Measurements from ENCODE around the gene ABO. TPM values are rescaled to one million over a fixed set of nuclear protein-coding genes. Genes with fewer than 3 reads are reported as not detected.
"Not testable (repeated sequence)": the region's sequence is repeated elsewhere in the genome, so short reads cannot be mapped to it uniquely, and the experiment has no call there.

ABO gene
- total and polyA plus RNA-seq, 4 donors: 0.08 to 0.75 (median 0.10) TPM; not detected in 1

GRCh38 chr9:133234577-133235322 lies 40.3 kb downstream of the ABO start:
- H3K9me3 ChIP-seq (ENCODE audit: control insufficient read depth in 4 of 4, low read length in 3 of 4): no peaks in the 10 kb centered on the region
- no peak for DNase-seq (ENCODE audit: low spot score)
- no peaks in the 10 kb centered on the region for H3K36me3 ChIP-seq (ENCODE audit: control insufficient read depth in 4 of 4, insufficient read depth in 3 of 4, low read depth in 1 of 4, low read length in 3 of 4)
- no peak for TF ChIP-seq RAD21 (IDR thresholded peaks at IDR 0.05)
- H3K4me1 ChIP-seq (ENCODE audit: control insufficient read depth in 4 of 4, insufficient read depth in 4 of 4, low read length in 3 of 4): peaks cover 0 to 12% (median 7%) of the 10 kb centered on the region in 4 donors
- H3K4me3 ChIP-seq (ENCODE audit: low read depth in 1 of 3, low read length in 3 of 3): no peak overlapping the region
- no peak overlapping the region for H3K9ac ChIP-seq (ENCODE audit: low read depth in 1 of 2, low read length in 2 of 2)
- H3K27me3 ChIP-seq (ENCODE audit: control insufficient read depth in 4 of 4, insufficient read depth in 4 of 4, low read length in 3 of 4): no peaks in the 10 kb centered on the region
- no peak overlapping the region for H3K27ac ChIP-seq (ENCODE audit: low read depth in 1 of 2, low read length in 2 of 2)
- 94% methylated on average over 31 of the region's 31 CpGs for WGBS

GRCh38 chr9:133233681-133234432 lies 41.1 kb downstream of the ABO start:
- H3K27ac ChIP-seq (ENCODE audit: low read depth in 1 of 2, low read length in 2 of 2): no peak overlapping the region

DNA sequence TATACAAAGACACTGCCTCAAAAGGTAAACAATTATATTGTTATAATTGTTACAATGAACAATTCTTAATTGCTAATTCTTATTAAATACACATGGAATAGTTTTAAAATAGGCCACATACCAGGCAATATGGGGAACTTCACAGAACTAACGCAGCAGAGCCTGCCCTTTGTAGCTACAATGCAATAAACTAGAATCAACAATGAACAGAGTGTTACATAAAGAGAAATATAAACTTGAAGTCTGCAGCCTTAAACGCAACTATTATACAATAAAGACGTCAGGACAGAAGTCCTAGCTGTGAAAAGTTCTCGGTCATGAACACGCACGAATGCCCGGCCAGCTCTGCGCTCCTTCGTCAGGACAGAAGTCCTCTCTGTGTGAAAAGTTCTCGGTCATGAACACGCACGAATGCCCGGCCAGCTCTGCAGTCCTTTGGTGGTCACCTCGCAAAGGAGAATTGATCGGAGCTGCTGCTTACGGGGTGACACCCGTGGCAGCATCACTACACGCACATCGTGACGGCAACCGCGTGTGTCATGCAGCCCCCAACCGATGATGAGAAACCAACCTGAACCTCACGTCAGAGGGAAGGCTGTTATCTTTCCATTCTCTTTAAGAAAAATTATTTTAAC lies 43.0 kb downstream of the ABO start:
- not testable (repeated sequence) for H3K9me3 ChIP-seq (ENCODE audit: control insufficient read depth in 4 of 4, low read length in 3 of 4); H3K9ac ChIP-seq (ENCODE audit: low read depth in 1 of 2, low read length in 2 of 2); H3K36me3 ChIP-seq (ENCODE audit: control insufficient read depth in 4 of 4, insufficient read depth in 3 of 4, low read depth in 1 of 4, low read length in 3 of 4); H3K27me3 ChIP-seq (ENCODE audit: control insufficient read depth in 4 of 4, insufficient read depth in 4 of 4, low read length in 3 of 4); H3K27ac ChIP-seq (ENCODE audit: low read depth in 1 of 2, low read length in 2 of 2); DNase-seq (ENCODE audit: low spot score); H3K4me3 ChIP-seq (ENCODE audit: low read depth in 1 of 3, low read length in 3 of 3); H3K4me1 ChIP-seq (ENCODE audit: control insufficient read depth in 4 of 4, insufficient read depth in 4 of 4, low read length in 3 of 4)
- WGBS: 84% methylated on average over 24 of the region's 24 CpGs

More at GRCh38 chr9:133233681-133234432, 41.1 kb downstream of the ABO start:
- WGBS: 80% methylated on average over 32 of the region's 32 CpGs
- DNase-seq (ENCODE audit: low spot score): no peak
- Histone ChIP-seq H3K36me3 (ENCODE audit: control insufficient read depth in 4 of 4, insufficient read depth in 3 of 4, low read depth in 1 of 4, low read length in 3 of 4) (no peaks in the 10 kb centered on the region), H3K9me3 (ENCODE audit: control insufficient read depth in 4 of 4, low read length in 3 of 4) (no peaks in the 10 kb centered on the region), H3K27me3 (ENCODE audit: control insufficient read depth in 4 of 4, insufficient read depth in 4 of 4, low read length in 3 of 4) (no peaks in the 10 kb centered on the region), H3K4me1 (ENCODE audit: control insufficient read depth in 4 of 4, insufficient read depth in 4 of 4, low read length in 3 of 4) (peaks cover 0 to 8% (median 5%) of the 10 kb centered on the region in 4 donors), H3K4me3 (ENCODE audit: low read depth in 1 of 3, low read length in 3 of 3) (no peak overlapping the region), H3K9ac (ENCODE audit: low read depth in 1 of 2, low read length in 2 of 2) (no peak overlapping the region)
- TF ChIP-seq ZBTB33 (IDR thresholded peaks at IDR 0.05) (no peak), YY1 (IDR thresholded peaks at IDR 0.05) (no peak), MAX (IDR thresholded peaks at IDR 0.05) (no peak), FOXA2 (IDR thresholded peaks at IDR 0.05) (no peak), FOXA1 (IDR thresholded peaks at IDR 0.05) (no peak), RAD21 (IDR thresholded peaks at IDR 0.05) (no peak), HNF4G (IDR thresholded peaks at IDR 0.05) (no peak), GABPA (IDR thresholded peaks at IDR 0.05 in 1 of 2, conservative IDR thresholded peaks at IDR 0.05 in 1 of 2) (no peak), EGR1 (IDR thresholded peaks at IDR 0.05; ENCODE audit: low read depth in 2 of 2) (no peak), JUND (IDR thresholded peaks at IDR 0.05) (no peak), RXRA (IDR thresholded peaks at IDR 0.05) (no peak), TAF1 (conservative IDR thresholded peaks at IDR 0.05) (no peak)
- TF ChIP-seq, protein P1, sequence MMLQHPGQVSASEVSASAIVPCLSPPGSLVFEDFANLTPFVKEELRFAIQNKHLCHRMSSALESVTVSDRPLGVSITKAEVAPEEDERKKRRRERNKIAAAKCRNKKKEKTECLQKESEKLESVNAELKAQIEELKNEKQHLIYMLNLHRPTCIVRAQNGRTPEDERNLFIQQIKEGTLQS (IDR thresholded peaks at IDR 0.05): no peak
- TF ChIP-seq, protein P2, sequence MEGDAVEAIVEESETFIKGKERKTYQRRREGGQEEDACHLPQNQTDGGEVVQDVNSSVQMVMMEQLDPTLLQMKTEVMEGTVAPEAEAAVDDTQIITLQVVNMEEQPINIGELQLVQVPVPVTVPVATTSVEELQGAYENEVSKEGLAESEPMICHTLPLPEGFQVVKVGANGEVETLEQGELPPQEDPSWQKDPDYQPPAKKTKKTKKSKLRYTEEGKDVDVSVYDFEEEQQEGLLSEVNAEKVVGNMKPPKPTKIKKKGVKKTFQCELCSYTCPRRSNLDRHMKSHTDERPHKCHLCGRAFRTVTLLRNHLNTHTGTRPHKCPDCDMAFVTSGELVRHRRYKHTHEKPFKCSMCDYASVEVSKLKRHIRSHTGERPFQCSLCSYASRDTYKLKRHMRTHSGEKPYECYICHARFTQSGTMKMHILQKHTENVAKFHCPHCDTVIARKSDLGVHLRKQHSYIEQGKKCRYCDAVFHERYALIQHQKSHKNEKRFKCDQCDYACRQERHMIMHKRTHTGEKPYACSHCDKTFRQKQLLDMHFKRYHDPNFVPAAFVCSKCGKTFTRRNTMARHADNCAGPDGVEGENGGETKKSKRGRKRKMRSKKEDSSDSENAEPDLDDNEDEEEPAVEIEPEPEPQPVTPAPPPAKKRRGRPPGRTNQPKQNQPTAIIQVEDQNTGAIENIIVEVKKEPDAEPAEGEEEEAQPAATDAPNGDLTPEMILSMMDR (IDR thresholded peaks at IDR 0.05; ENCODE audit: low read depth, low read length, missing input control): no peak

DNA sequence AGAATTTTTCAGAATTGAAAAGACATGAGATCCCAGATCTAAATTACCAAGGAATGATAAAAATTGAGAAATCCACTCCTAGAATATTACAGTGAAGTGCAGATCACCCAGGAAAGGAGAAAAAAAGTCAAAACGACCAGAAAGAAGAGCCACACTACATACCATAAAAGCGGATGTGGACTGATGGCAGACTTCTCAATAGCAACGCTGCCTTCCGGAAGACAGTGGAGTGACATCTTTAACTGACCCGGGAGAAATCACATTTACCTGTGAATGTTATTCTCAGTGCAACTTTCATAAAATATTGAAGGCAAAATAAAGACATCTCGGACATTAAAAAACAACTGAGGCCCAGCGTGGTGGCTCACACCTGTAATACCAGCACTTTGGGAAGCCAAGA lies 44.5 kb downstream of the ABO start:
- H3K9me3 ChIP-seq (ENCODE audit: control insufficient read depth in 4 of 4, low read length in 3 of 4); H3K27ac ChIP-seq (ENCODE audit: low read depth in 1 of 2, low read length in 2 of 2); DNase-seq (ENCODE audit: low spot score); H3K27me3 ChIP-seq (ENCODE audit: control insufficient read depth in 4 of 4, insufficient read depth in 4 of 4, low read length in 3 of 4); H3K4me1 ChIP-seq (ENCODE audit: control insufficient read depth in 4 of 4, insufficient read depth in 4 of 4, low read length in 3 of 4); H3K9ac ChIP-seq (ENCODE audit: low read depth in 1 of 2, low read length in 2 of 2); H3K4me3 ChIP-seq (ENCODE audit: low read depth in 1 of 3, low read length in 3 of 3); H3K36me3 ChIP-seq (ENCODE audit: control insufficient read depth in 4 of 4, insufficient read depth in 3 of 4, low read depth in 1 of 4, low read length in 3 of 4): not testable (repeated sequence)
- 92% methylated on average over 7 of the region's 7 CpGs for WGBS
